Esophagus muscularis mucosa (tissue), 2 donors: ENCODE measurements around the gene MTREX.

Source experiments
- EP300 ChIP-seq: sonication (generic); formaldehyde crosslinking; IDR thresholded peaks from one replicate; pipeline ENCODE4 v1.6.1; 2017; ENCODE audit warnings: antibody characterized with exemption
- POLR2A ChIP-seq: fragments of 450-650 bp; IDR thresholded peaks from one replicate; pipeline ENCODE4 v1.6.1; 2017; ENCODE audit warnings: antibody characterized with exemption, moderate library complexity, mild to moderate bottlenecking, low read depth

GRCh38 chr5:55338092-55338613, 30.4 kb downstream of the MTREX start:
- TF ChIP-seq POLR2A (no peak), EP300 (no peak)
